Hepatocyte (in vitro differentiated cells): Measurements from ENCODE around the gene QRSL1.

ENCODE experiments used
- EZH2phosphoT487 ChIP-seq: fragments of 200-600 bp; sonication (generic); IDR thresholded peaks from one replicate; pipeline ENCODE4 v1.6.1; 2018; ENCODE audit warnings: antibody characterized with exemption, mild to moderate bottlenecking, low read depth, moderate library complexity; ENCODE audit not compliant: unreplicated experiment, severe bottlenecking
- TF ChIP-seq, protein P1 (sequence below): fragments of 200-600 bp; sonication (generic); IDR thresholded peaks from 2 replicates; pipeline ENCODE4 v1.5.1; 2016; ENCODE audit warnings: antibody characterized with exemption, mild to moderate bottlenecking; ENCODE audit not compliant: poor library complexity

DNA sequence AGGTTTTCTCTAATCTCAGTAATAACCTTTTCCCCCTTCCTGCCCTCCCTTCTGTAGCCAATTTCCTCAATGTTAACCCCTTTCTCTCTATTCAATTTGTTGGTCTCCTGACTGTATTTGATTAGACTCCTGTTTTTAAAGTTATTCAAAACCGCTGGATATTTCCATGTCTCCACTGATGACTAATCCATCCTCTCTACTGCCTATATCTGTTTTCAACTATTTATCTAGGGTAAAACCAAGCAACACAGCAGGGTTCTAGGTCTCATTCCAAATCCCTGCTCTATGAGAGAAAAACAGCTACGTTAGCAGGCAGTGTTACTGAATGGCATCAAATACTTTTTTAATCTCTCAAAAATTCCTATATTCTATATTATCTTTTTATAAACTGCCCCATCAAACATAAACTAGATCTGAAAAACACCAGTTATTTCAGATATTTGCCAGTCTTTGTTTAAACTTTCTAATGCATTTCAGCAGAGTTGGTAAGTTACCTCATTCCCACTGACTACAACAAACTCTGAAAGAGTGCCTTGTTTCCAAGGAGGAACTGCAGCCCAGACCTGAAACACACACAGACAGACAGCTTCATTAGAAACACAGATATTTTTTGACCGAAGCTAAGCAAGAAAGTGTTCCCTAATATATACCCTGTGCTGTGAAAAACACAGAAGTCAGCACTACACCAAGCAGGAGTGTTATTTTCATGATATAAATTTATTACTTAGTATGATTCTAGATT, 8.3 kb upstream of the QRSL1 start:
- TF ChIP-seq EZH2phosphoT487 = no peak
- TF ChIP-seq, protein P1, sequence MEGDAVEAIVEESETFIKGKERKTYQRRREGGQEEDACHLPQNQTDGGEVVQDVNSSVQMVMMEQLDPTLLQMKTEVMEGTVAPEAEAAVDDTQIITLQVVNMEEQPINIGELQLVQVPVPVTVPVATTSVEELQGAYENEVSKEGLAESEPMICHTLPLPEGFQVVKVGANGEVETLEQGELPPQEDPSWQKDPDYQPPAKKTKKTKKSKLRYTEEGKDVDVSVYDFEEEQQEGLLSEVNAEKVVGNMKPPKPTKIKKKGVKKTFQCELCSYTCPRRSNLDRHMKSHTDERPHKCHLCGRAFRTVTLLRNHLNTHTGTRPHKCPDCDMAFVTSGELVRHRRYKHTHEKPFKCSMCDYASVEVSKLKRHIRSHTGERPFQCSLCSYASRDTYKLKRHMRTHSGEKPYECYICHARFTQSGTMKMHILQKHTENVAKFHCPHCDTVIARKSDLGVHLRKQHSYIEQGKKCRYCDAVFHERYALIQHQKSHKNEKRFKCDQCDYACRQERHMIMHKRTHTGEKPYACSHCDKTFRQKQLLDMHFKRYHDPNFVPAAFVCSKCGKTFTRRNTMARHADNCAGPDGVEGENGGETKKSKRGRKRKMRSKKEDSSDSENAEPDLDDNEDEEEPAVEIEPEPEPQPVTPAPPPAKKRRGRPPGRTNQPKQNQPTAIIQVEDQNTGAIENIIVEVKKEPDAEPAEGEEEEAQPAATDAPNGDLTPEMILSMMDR = no peak
